ENCODE results near the gene EIF4H.

Gene EIF4H

DNA sequence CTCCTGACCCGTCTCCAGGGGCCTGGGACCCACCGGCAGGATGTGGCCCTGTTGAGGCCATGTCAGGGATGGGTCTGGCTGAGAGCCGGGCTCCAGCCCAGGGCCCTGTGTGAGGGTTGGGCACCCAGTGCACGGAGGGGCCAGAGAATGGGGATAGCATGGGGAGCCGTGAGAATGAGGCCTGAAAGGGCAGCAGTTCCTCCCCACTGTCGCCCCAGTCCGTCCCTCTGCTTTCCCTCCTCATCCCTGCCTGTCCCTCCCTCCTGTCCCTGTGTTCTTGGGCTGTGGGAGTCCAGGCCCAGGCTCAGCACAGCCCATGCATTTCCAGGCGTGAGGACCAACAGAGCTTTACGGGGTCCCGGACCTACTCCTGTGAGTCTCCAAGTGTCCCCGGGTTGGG is 45.3 kb downstream of the EIF4H start:
- peaks cover 0 to 4% (median 0%) of the 10 kb centered on the region in 3 donors for H3K36me3 ChIP-seq
- no peak for TF ChIP-seq CTCF (IDR thresholded peaks at IDR 0.05)
- no peaks in the 10 kb centered on the region for H3K9me3 ChIP-seq
- intact Hi-C loops (cut with DNase I; ENCODE audit: low total_unique reads): no loop called here
- H3K27ac ChIP-seq: no peak overlapping the region
- H3K27me3 ChIP-seq: peaks cover 0 to 5% of the 10 kb centered on the region in 2 donors
- H3K4me1 ChIP-seq: no peaks in the 10 kb centered on the region
- DNase-seq: no peak
- H3K4me3 ChIP-seq: no peak overlapping the region

GRCh38 chr7:74220229-74220628 is 46.1 kb downstream of the EIF4H start:
- intact Hi-C loops (cut with DNase I; ENCODE audit: low total_unique reads): no loop called here
- H3K27ac ChIP-seq: no peak overlapping the region
- peaks cover 0 to 13% (median 0%) of the 10 kb centered on the region in 3 donors for H3K36me3 ChIP-seq
- H3K27me3 ChIP-seq: peaks cover 0 to 2% of the 10 kb centered on the region in 2 donors
- no peaks in the 10 kb centered on the region for H3K4me1 ChIP-seq
- TF ChIP-seq CTCF (IDR thresholded peaks at IDR 0.05): no peak
- no peak overlapping the region for H3K4me3 ChIP-seq
- no peaks in the 10 kb centered on the region for H3K9me3 ChIP-seq
- DNase-seq: no peak

GRCh38 chr7:74221713-74222112 is 47.6 kb downstream of the EIF4H start:
- no peak overlapping the region for H3K27ac ChIP-seq
- DNase-seq: no peak
- H3K36me3 ChIP-seq: peaks cover 0 to 27% (median 0%) of the 10 kb centered on the region in 3 donors
- H3K27me3 ChIP-seq: no peaks in the 10 kb centered on the region
- no peak overlapping the region for H3K4me3 ChIP-seq
- no peaks in the 10 kb centered on the region for H3K9me3 ChIP-seq
- no peak for TF ChIP-seq CTCF (IDR thresholded peaks at IDR 0.05)
- intact Hi-C loops (cut with DNase I; ENCODE audit: low total_unique reads): no loop called here
- no peaks in the 10 kb centered on the region for H3K4me1 ChIP-seq

DNA sequence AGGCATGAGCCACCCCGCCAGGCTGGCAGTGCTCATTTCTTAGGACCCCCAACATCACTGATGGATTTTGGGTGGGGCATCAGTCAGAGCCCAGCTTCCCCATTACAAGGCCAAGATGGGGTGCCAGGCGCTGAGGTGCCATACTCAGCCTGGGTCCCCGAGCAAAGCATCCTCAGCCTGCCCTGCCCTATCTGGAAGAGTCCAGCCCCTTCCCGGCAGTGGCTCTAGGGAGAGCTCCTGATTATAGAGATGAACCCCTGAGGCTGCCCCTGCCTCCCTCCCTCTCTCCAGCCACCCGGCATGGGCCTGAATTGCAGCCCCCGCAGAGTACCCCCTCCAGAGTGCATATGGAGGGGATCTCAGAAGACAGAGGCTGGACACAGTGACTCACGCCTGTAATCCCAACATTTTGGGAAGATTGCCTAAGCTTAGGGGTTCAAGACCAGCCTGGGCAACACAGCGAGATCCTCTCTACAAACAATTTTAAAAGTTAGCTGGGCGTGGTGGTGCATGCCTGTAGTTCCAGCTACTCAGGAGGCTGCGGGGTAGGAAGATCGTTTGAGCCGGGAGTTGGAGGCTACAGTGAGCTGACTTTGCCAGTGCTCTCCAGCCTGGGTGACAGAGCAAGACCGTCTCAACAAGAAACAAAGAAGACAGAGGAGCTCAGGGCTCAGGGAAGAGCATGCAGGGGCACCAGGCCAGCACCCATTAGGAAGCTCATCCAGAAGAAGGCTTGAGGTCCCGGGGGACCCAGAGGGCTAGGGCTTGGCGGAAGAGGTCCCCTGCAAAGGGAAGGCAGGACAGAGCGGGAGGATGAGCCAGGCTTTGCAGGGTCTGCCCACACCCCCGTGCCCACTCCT is 48.9 kb downstream of the EIF4H start:
- DNase-seq: no peak
- intact Hi-C loops (cut with DNase I; ENCODE audit: low total_unique reads): no loop called here
- H3K4me3 ChIP-seq: no peak overlapping the region
- peaks cover 0 to 39% (median 0%) of the 10 kb centered on the region in 3 donors for H3K36me3 ChIP-seq
- H3K9me3 ChIP-seq: no peaks in the 10 kb centered on the region
- TF ChIP-seq CTCF (IDR thresholded peaks at IDR 0.05): no peak
- no peaks in the 10 kb centered on the region for H3K4me1 ChIP-seq
- H3K27ac ChIP-seq: no peak overlapping the region
- H3K27me3 ChIP-seq: no peaks in the 10 kb centered on the region

DNA sequence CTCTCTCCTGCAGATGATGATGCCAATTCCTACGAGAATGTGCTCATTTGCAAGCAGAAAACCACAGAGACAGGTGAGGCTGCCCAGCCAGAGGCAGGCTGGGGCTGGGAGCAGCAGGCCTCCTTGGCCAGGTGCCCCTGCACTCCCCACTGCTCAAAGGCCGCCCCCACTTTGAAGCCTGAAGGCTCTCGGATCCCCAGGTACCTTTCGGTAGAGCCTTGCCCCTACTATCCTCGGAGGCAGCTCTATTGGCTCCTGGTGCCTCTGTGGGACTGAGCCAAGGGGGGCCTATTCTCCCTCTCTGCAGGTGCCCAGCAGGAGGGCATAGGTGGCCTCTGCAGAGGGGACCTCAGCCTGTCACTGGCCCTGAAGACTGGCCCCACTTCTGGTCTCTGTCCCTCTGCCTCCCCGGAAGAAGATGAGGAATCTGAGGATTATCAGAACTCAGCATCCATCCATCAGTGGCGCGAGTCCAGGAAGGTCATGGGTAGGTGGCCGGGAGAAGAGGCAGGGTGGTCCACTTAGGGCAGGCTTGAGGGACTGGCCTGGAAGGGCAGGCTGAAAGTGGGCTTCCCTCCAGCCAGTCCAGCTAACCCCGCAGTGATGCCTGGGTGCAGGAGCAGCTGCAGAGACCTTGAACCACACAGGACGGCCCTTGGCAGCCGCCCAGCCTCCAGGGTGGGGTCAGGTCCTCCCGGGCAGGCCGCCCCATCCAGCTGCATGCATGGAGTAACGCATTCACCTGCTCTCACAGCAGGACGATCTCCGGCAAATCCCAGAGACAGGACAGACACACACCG is 49.8 kb downstream of the EIF4H start:
- no peak overlapping the region for H3K27ac ChIP-seq
- peaks cover 0 to 41% (median 5%) of the 10 kb centered on the region in 3 donors for H3K36me3 ChIP-seq
- H3K4me1 ChIP-seq: no peaks in the 10 kb centered on the region
- no peak for DNase-seq
- no peak overlapping the region for H3K4me3 ChIP-seq
- no peaks in the 10 kb centered on the region for H3K27me3 ChIP-seq
- intact Hi-C loops (cut with DNase I; ENCODE audit: low total_unique reads): no loop called here
- TF ChIP-seq CTCF (IDR thresholded peaks at IDR 0.05): no peak
- H3K9me3 ChIP-seq: no peaks in the 10 kb centered on the region

Data from tibial artery (tissue), 4 donors.